ENCODE measurements around the gene CLSTN2. TPM values are rescaled to one million over a fixed set of nuclear protein-coding genes. Genes with fewer than 3 reads are reported as not detected.
A peak's percentile ranks its signal among the peaks of the same experiment; 100 is the strongest.

The CLSTN2 gene
- polyA plus RNA-seq, 2 donors: 0.20 TPM

GRCh38 chr3:140439527-140439926 is 504.5 kb downstream of the CLSTN2 start:
- H3K27me3 ChIP-seq (ENCODE audit: control insufficient read depth in 1 of 2, insufficient read depth in 2 of 2, low read length in 2 of 2): no peaks in the 10 kb centered on the region
- no peaks in the 10 kb centered on the region for H3K36me3 ChIP-seq (ENCODE audit: control insufficient read depth in 2 of 2, insufficient read depth in 2 of 2, low read length in 1 of 2)
- WGBS, 2 donors: 87% methylated on average over 5 of the region's 5 CpGs
- H3K4me1 ChIP-seq (ENCODE audit: control insufficient read depth in 2 of 2, insufficient read depth in 2 of 2, low read length in 1 of 2): no peaks in the 10 kb centered on the region
- no peak overlapping the region for H3K27ac ChIP-seq (ENCODE audit: low read depth in 2 of 2, low read length in 1 of 2)
- no peak overlapping the region for H3K4me3 ChIP-seq (ENCODE audit: low read depth in 1 of 2, low read length in 2 of 2)
- no peaks in the 10 kb centered on the region for H3K9me3 ChIP-seq (ENCODE audit: control insufficient read depth in 2 of 2, insufficient read depth in 1 of 2, low read depth in 1 of 2, low read length in 1 of 2)

- H3K27ac ChIP-seq (ENCODE audit: low read depth in 2 of 2, low read length in 1 of 2): peak overlapping the region in 1 of 2 donors; percentile 26
- no peaks in the 10 kb centered on the region for H3K4me1 ChIP-seq (ENCODE audit: control insufficient read depth in 2 of 2, insufficient read depth in 2 of 2, low read length in 1 of 2)
- H3K36me3 ChIP-seq (ENCODE audit: control insufficient read depth in 2 of 2, insufficient read depth in 2 of 2, low read length in 1 of 2): no peaks in the 10 kb centered on the region
- no peaks in the 10 kb centered on the region for H3K9me3 ChIP-seq (ENCODE audit: control insufficient read depth in 2 of 2, insufficient read depth in 1 of 2, low read depth in 1 of 2, low read length in 1 of 2)
- H3K27me3 ChIP-seq (ENCODE audit: control insufficient read depth in 1 of 2, insufficient read depth in 2 of 2, low read length in 2 of 2): no peaks in the 10 kb centered on the region
- H3K4me3 ChIP-seq (ENCODE audit: low read depth in 1 of 2, low read length in 2 of 2): no peak overlapping the region
- WGBS, 2 donors: 65 to 84% methylated on average over 1 of the region's 1 CpG
These were observed 505.5 kb downstream of the CLSTN2 start for GRCh38 chr3:140440446-140440845.

GRCh38 chr3:140441006-140441405 is 506.0 kb downstream of the CLSTN2 start:
- Histone ChIP-seq H3K4me1 (ENCODE audit: control insufficient read depth in 2 of 2, insufficient read depth in 2 of 2, low read length in 1 of 2) (no peaks in the 10 kb centered on the region), H3K27ac (ENCODE audit: low read depth in 2 of 2, low read length in 1 of 2) (peak overlapping the region in 1 of 2 donors; percentile 26), H3K36me3 (ENCODE audit: control insufficient read depth in 2 of 2, insufficient read depth in 2 of 2, low read length in 1 of 2) (no peaks in the 10 kb centered on the region), H3K9me3 (ENCODE audit: control insufficient read depth in 2 of 2, insufficient read depth in 1 of 2, low read depth in 1 of 2, low read length in 1 of 2) (no peaks in the 10 kb centered on the region), H3K27me3 (ENCODE audit: control insufficient read depth in 1 of 2, insufficient read depth in 2 of 2, low read length in 2 of 2) (no peaks in the 10 kb centered on the region), H3K4me3 (ENCODE audit: low read depth in 1 of 2, low read length in 2 of 2) (no peak overlapping the region)
- WGBS, 2 donors: 70 to 73% methylated on average over 2 of the region's 2 CpGs

GRCh38 chr3:140442621-140443020 is 507.6 kb downstream of the CLSTN2 start:
- Histone ChIP-seq H3K27ac (ENCODE audit: low read depth in 2 of 2, low read length in 1 of 2) (no peak overlapping the region), H3K27me3 (ENCODE audit: control insufficient read depth in 1 of 2, insufficient read depth in 2 of 2, low read length in 2 of 2) (no peaks in the 10 kb centered on the region)
- WGBS, 2 donors: 79 to 81% methylated on average over 2 of the region's 2 CpGs

GRCh38 chr3:140443073-140443472 is 508.1 kb downstream of the CLSTN2 start:
- no peaks in the 10 kb centered on the region for H3K4me1 ChIP-seq (ENCODE audit: control insufficient read depth in 2 of 2, insufficient read depth in 2 of 2, low read length in 1 of 2)
- no peak overlapping the region for H3K27ac ChIP-seq (ENCODE audit: low read depth in 2 of 2, low read length in 1 of 2)
- H3K36me3 ChIP-seq (ENCODE audit: control insufficient read depth in 2 of 2, insufficient read depth in 2 of 2, low read length in 1 of 2): no peaks in the 10 kb centered on the region
- WGBS, 2 donors: 67 to 71% methylated on average over 7 of the region's 7 CpGs
- no peaks in the 10 kb centered on the region for H3K27me3 ChIP-seq (ENCODE audit: control insufficient read depth in 1 of 2, insufficient read depth in 2 of 2, low read length in 2 of 2)
- H3K4me3 ChIP-seq (ENCODE audit: low read depth in 1 of 2, low read length in 2 of 2): no peak overlapping the region
- H3K9me3 ChIP-seq (ENCODE audit: control insufficient read depth in 2 of 2, insufficient read depth in 1 of 2, low read depth in 1 of 2, low read length in 1 of 2): no peaks in the 10 kb centered on the region

More at GRCh38 chr3:140442621-140443020, 507.6 kb downstream of the CLSTN2 start:
- H3K4me1 ChIP-seq (ENCODE audit: control insufficient read depth in 2 of 2, insufficient read depth in 2 of 2, low read length in 1 of 2): no peaks in the 10 kb centered on the region
- H3K9me3 ChIP-seq (ENCODE audit: control insufficient read depth in 2 of 2, insufficient read depth in 1 of 2, low read depth in 1 of 2, low read length in 1 of 2): no peaks in the 10 kb centered on the region
- no peak overlapping the region for H3K4me3 ChIP-seq (ENCODE audit: low read depth in 1 of 2, low read length in 2 of 2)
- no peaks in the 10 kb centered on the region for H3K36me3 ChIP-seq (ENCODE audit: control insufficient read depth in 2 of 2, insufficient read depth in 2 of 2, low read length in 1 of 2)

GRCh38 chr3:140443806-140444205 is 508.8 kb downstream of the CLSTN2 start:
- 67 to 70% methylated on average over 3 of the region's 3 CpGs for WGBS, 2 donors
- Histone ChIP-seq H3K4me1 (ENCODE audit: control insufficient read depth in 2 of 2, insufficient read depth in 2 of 2, low read length in 1 of 2) (no peaks in the 10 kb centered on the region), H3K36me3 (ENCODE audit: control insufficient read depth in 2 of 2, insufficient read depth in 2 of 2, low read length in 1 of 2) (no peaks in the 10 kb centered on the region), H3K4me3 (ENCODE audit: low read depth in 1 of 2, low read length in 2 of 2) (no peak overlapping the region), H3K27ac (ENCODE audit: low read depth in 2 of 2, low read length in 1 of 2) (no peak overlapping the region), H3K9me3 (ENCODE audit: control insufficient read depth in 2 of 2, insufficient read depth in 1 of 2, low read depth in 1 of 2, low read length in 1 of 2) (no peaks in the 10 kb centered on the region), H3K27me3 (ENCODE audit: control insufficient read depth in 1 of 2, insufficient read depth in 2 of 2, low read length in 2 of 2) (no peaks in the 10 kb centered on the region)

- no peaks in the 10 kb centered on the region for H3K9me3 ChIP-seq (ENCODE audit: control insufficient read depth in 2 of 2, insufficient read depth in 1 of 2, low read depth in 1 of 2, low read length in 1 of 2)
- no peak overlapping the region for H3K4me3 ChIP-seq (ENCODE audit: low read depth in 1 of 2, low read length in 2 of 2)
- H3K36me3 ChIP-seq (ENCODE audit: control insufficient read depth in 2 of 2, insufficient read depth in 2 of 2, low read length in 1 of 2): no peaks in the 10 kb centered on the region
- 89 to 91% methylated on average over 2 of the region's 2 CpGs for WGBS, 2 donors
- H3K27me3 ChIP-seq (ENCODE audit: control insufficient read depth in 1 of 2, insufficient read depth in 2 of 2, low read length in 2 of 2): no peaks in the 10 kb centered on the region
- no peak overlapping the region for H3K27ac ChIP-seq (ENCODE audit: low read depth in 2 of 2, low read length in 1 of 2)
- H3K4me1 ChIP-seq (ENCODE audit: control insufficient read depth in 2 of 2, insufficient read depth in 2 of 2, low read length in 1 of 2): no peaks in the 10 kb centered on the region
These were observed 511.7 kb downstream of the CLSTN2 start for GRCh38 chr3:140446734-140447133.

GRCh38 chr3:140447136-140447535 is 512.2 kb downstream of the CLSTN2 start:
- H3K4me3 ChIP-seq (ENCODE audit: low read depth in 1 of 2, low read length in 2 of 2): no peak overlapping the region

GRCh38 chr3:140448001-140448400 is 513.0 kb downstream of the CLSTN2 start:
- no peaks in the 10 kb centered on the region for H3K9me3 ChIP-seq (ENCODE audit: control insufficient read depth in 2 of 2, insufficient read depth in 1 of 2, low read depth in 1 of 2, low read length in 1 of 2)
- no peaks in the 10 kb centered on the region for H3K27me3 ChIP-seq (ENCODE audit: control insufficient read depth in 1 of 2, insufficient read depth in 2 of 2, low read length in 2 of 2)
- H3K36me3 ChIP-seq (ENCODE audit: control insufficient read depth in 2 of 2, insufficient read depth in 2 of 2, low read length in 1 of 2): no peaks in the 10 kb centered on the region
- WGBS, 2 donors: 47 to 66% methylated on average over 3 of the region's 3 CpGs
- H3K4me3 ChIP-seq (ENCODE audit: low read depth in 1 of 2, low read length in 2 of 2): no peak overlapping the region
- no peak overlapping the region for H3K27ac ChIP-seq (ENCODE audit: low read depth in 2 of 2, low read length in 1 of 2)
- no peaks in the 10 kb centered on the region for H3K4me1 ChIP-seq (ENCODE audit: control insufficient read depth in 2 of 2, insufficient read depth in 2 of 2, low read length in 1 of 2)

More at GRCh38 chr3:140447136-140447535, 512.2 kb downstream of the CLSTN2 start:
- WGBS, 2 donors: 82 to 88% methylated on average over 6 of the region's 6 CpGs
- Histone ChIP-seq H3K36me3 (ENCODE audit: control insufficient read depth in 2 of 2, insufficient read depth in 2 of 2, low read length in 1 of 2) (no peaks in the 10 kb centered on the region), H3K4me1 (ENCODE audit: control insufficient read depth in 2 of 2, insufficient read depth in 2 of 2, low read length in 1 of 2) (no peaks in the 10 kb centered on the region), H3K27me3 (ENCODE audit: control insufficient read depth in 1 of 2, insufficient read depth in 2 of 2, low read length in 2 of 2) (no peaks in the 10 kb centered on the region), H3K27ac (ENCODE audit: low read depth in 2 of 2, low read length in 1 of 2) (no peak overlapping the region), H3K9me3 (ENCODE audit: control insufficient read depth in 2 of 2, insufficient read depth in 1 of 2, low read depth in 1 of 2, low read length in 1 of 2) (no peaks in the 10 kb centered on the region)

- H3K27ac ChIP-seq (ENCODE audit: low read depth in 2 of 2, low read length in 1 of 2): no peak overlapping the region
- H3K4me1 ChIP-seq (ENCODE audit: control insufficient read depth in 2 of 2, insufficient read depth in 2 of 2, low read length in 1 of 2): no peaks in the 10 kb centered on the region
- WGBS, 2 donors: 85 to 95% methylated on average over 5 of the region's 5 CpGs
- no peaks in the 10 kb centered on the region for H3K9me3 ChIP-seq (ENCODE audit: control insufficient read depth in 2 of 2, insufficient read depth in 1 of 2, low read depth in 1 of 2, low read length in 1 of 2)
- H3K36me3 ChIP-seq (ENCODE audit: control insufficient read depth in 2 of 2, insufficient read depth in 2 of 2, low read length in 1 of 2): no peaks in the 10 kb centered on the region
- H3K4me3 ChIP-seq (ENCODE audit: low read depth in 1 of 2, low read length in 2 of 2): no peak overlapping the region
- H3K27me3 ChIP-seq (ENCODE audit: control insufficient read depth in 1 of 2, insufficient read depth in 2 of 2, low read length in 2 of 2): no peaks in the 10 kb centered on the region
These were observed 514.6 kb downstream of the CLSTN2 start for GRCh38 chr3:140449413-140450256.

Measured in esophagus (tissue), 2 donors.